HG02885 (cell line): ENCODE data around the gene ADAMTS17.

Experiments used
- ATAC-seq: cut with Tn5 transposase; IDR thresholded peaks from one replicate; pipeline ENCODE4 v1.9.1; 2021; ENCODE audit warnings: mild to moderate bottlenecking; ENCODE audit not compliant: unreplicated experiment, poor library complexity

Gene ADAMTS17

GRCh38 chr15:100255644-100256043 is 86.1 kb downstream of the ADAMTS17 start:
- no peak for ATAC-seq

- ATAC-seq: no peak
These were observed 87.1 kb downstream of the ADAMTS17 start for GRCh38 chr15:100254691-100255090.

GRCh38 chr15:100254285-100254684 is 87.5 kb downstream of the ADAMTS17 start:
- ATAC-seq: no peak

- ATAC-seq: no peak
These were observed 88.1 kb downstream of the ADAMTS17 start for GRCh38 chr15:100253640-100254039.

GRCh38 chr15:100252779-100253417 is 88.9 kb downstream of the ADAMTS17 start:
- ATAC-seq: no peak

- no peak for ATAC-seq
These were observed 89.4 kb downstream of the ADAMTS17 start for GRCh38 chr15:100252359-100252758.

- no peak for ATAC-seq
These were observed 91.5 kb downstream of the ADAMTS17 start for GRCh38 chr15:100250176-100250800.

- no peak for ATAC-seq
These were observed 92.5 kb downstream of the ADAMTS17 start for GRCh38 chr15:100249096-100249815.

GRCh38 chr15:100248236-100248635 is 93.5 kb downstream of the ADAMTS17 start:
- no peak for ATAC-seq

- no peak for ATAC-seq
These were observed 94.2 kb downstream of the ADAMTS17 start for GRCh38 chr15:100247228-100248225.

GRCh38 chr15:100245855-100246254 is 95.9 kb downstream of the ADAMTS17 start:
- ATAC-seq: no peak

GRCh38 chr15:100245487-100245820 is 96.3 kb downstream of the ADAMTS17 start:
- no peak for ATAC-seq

GRCh38 chr15:100244796-100245486 is 96.8 kb downstream of the ADAMTS17 start:
- ATAC-seq: no peak

GRCh38 chr15:100242989-100243388 is 98.8 kb downstream of the ADAMTS17 start:
- ATAC-seq: no peak

GRCh38 chr15:100241572-100242482 is 99.9 kb downstream of the ADAMTS17 start:
- ATAC-seq: no peak

GRCh38 chr15:100236981-100237720 is 104.6 kb downstream of the ADAMTS17 start:
- no peak for ATAC-seq

GRCh38 chr15:100235030-100235617 is 106.7 kb downstream of the ADAMTS17 start:
- no peak for ATAC-seq
